ENCODE results near the gene MTRFR.
A peak's percentile ranks its signal among the peaks of the same experiment; 100 is the strongest.

Gene MTRFR

GRCh38 chr12:123267991-123268843 is 35.0 kb downstream of the MTRFR start:
- Histone ChIP-seq H3K27me3 (ENCODE audit: insufficient read depth, poor library complexity, severe bottlenecking) (no peaks in the 10 kb centered on the region), H3K27ac (replicated peaks) (peak overlapping the region; percentile 38), H3K4me3 (replicated peaks; ENCODE audit: insufficient read depth, low read length) (no peak overlapping the region)
- TF ChIP-seq CTCF (IDR thresholded peaks at IDR 0.05; ENCODE audit: insufficient read depth, low read length) = no peak
- peak; percentile 42; the same call in 1 of the 2 replicates for TF ChIP-seq SPI1 (IDR thresholded peaks at IDR 0.05; ENCODE audit: borderline replicate concordance, low read depth)
- no peak for TF ChIP-seq GABPA (IDR thresholded peaks at IDR 0.05; ENCODE audit: low read depth)
- 0 out of 2 replicates have a peak, but pooled peaks have one; percentile 11 for TF ChIP-seq POLR2AphosphoS5 (IDR thresholded peaks at IDR 0.05; ENCODE audit: low read depth)
- no peak for TF ChIP-seq REST (IDR thresholded peaks at IDR 0.05; ENCODE audit: insufficient replicate concordance, low read depth)
- peak in 1 of 2 experiments; percentile 67 for DNase-seq (ENCODE audit: low read depth in 1 of 2, low spot score in 1 of 2)

- TF ChIP-seq CTCF (IDR thresholded peaks at IDR 0.05; ENCODE audit: insufficient read depth, low read length) = no peak
- no peak for TF ChIP-seq SPI1 (IDR thresholded peaks at IDR 0.05; ENCODE audit: borderline replicate concordance, low read depth)
- no peak for TF ChIP-seq GABPA (IDR thresholded peaks at IDR 0.05; ENCODE audit: low read depth)
- TF ChIP-seq REST (IDR thresholded peaks at IDR 0.05; ENCODE audit: insufficient replicate concordance, low read depth) = no peak
- no peak for TF ChIP-seq POLR2AphosphoS5 (IDR thresholded peaks at IDR 0.05; ENCODE audit: low read depth)
- no peaks in the 10 kb centered on the region for H3K27me3 ChIP-seq (ENCODE audit: insufficient read depth, poor library complexity, severe bottlenecking)
- no peak for DNase-seq (ENCODE audit: low read depth in 1 of 2, low spot score in 1 of 2)
- peak overlapping the region; percentile 38 for H3K27ac ChIP-seq (replicated peaks)
- no peak overlapping the region for H3K4me3 ChIP-seq (replicated peaks; ENCODE audit: insufficient read depth, low read length)
Observed at GRCh38 chr12:123268850-123269249, 35.6 kb downstream of the MTRFR start.

GRCh38 chr12:123269395-123269892 is 36.2 kb downstream of the MTRFR start:
- H3K4me3 ChIP-seq (replicated peaks; ENCODE audit: insufficient read depth, low read length) = no peak overlapping the region
- no peaks in the 10 kb centered on the region for H3K27me3 ChIP-seq (ENCODE audit: insufficient read depth, poor library complexity, severe bottlenecking)
- no peak overlapping the region for H3K27ac ChIP-seq (replicated peaks)
- TF ChIP-seq POLR2AphosphoS5 (IDR thresholded peaks at IDR 0.05; ENCODE audit: low read depth) (no peak), CTCF (IDR thresholded peaks at IDR 0.05; ENCODE audit: insufficient read depth, low read length) (no peak), REST (IDR thresholded peaks at IDR 0.05; ENCODE audit: insufficient replicate concordance, low read depth) (no peak), SPI1 (IDR thresholded peaks at IDR 0.05; ENCODE audit: borderline replicate concordance, low read depth) (no peak), GABPA (IDR thresholded peaks at IDR 0.05; ENCODE audit: low read depth) (no peak)
- DNase-seq (ENCODE audit: low read depth in 1 of 2, low spot score in 1 of 2) = no peak
